ENCODE data around the gene FIG4. TPM values are rescaled to one million over a fixed set of nuclear protein-coding genes. Genes with fewer than 3 reads are reported as not detected.
"Not testable (repeated sequence)": the region's sequence is repeated elsewhere in the genome, so short reads cannot be mapped to it uniquely, and the experiment has no call there.

The FIG4 gene
- total RNA-seq, 1 experiment from 2014 or later = 5.7 TPM

DNA sequence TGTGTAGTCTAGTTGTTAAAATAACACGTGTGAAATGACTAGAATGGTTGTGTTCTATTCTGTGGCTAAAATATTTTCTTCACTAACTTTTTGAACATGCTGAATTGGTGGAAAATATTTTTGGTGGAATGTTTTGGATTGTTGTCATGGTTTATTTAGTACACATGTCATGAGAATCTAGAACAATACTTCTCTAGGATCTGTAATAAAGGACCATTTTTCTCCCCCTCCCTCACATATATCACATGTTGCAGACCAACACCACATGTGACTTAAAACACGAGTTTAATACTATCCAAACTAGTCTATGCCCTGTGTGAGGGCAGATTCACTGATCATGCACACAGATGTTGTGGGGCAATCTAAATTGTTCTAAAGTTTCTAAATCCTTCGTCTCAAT, 29.2 kb downstream of the FIG4 start:
- ATAC-seq = no peak
- H2AFZ ChIP-seq (ENCODE audit: low read length) = no peak overlapping the region
- intact Hi-C loops (cut with micrococcal nuclease) = no loop called here

DNA sequence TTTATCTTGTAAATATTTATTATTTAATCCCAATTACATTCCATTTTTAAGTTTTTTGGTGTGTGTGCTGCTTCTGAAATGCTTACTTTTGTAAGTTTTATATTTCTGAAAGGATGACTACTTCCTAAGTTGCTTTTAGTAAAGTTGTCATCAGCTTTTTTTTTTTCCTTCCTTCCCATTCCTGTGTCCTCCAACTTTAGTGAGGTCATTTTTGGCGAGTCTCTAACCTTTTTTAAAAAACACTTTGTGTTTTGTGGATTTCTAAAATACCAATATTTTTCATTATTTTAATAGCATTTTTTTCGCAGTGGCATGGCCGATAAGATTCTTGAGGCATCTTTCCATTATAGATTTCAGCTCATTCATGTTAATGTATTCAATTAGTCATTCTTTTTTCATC, 30.9 kb downstream of the FIG4 start:
- BruUV-seq (replicated peaks) = no TSS peak
- H3K79me2 ChIP-seq (ENCODE audit: low read length) = no peaks in the 10 kb centered on the region
- H3K27me3 ChIP-seq (ENCODE audit: low read length) = no peaks in the 10 kb centered on the region
- H3K36me3 ChIP-seq (ENCODE audit: low read depth, low read length) = no peaks in the 10 kb centered on the region
- no peaks in the 10 kb centered on the region for H4K20me1 ChIP-seq (ENCODE audit: low read length)
- no peak overlapping the region for H3K27ac ChIP-seq (ENCODE audit: low read length)
- H3F3A ChIP-seq (ENCODE audit: low read length, unreplicated experiment) = no peaks in the 10 kb centered on the region
- H3K4me1 ChIP-seq (ENCODE audit: insufficient read depth, low read length) = no peaks in the 10 kb centered on the region
- DNase-seq = no peak
- H3K9ac ChIP-seq (ENCODE audit: low read length) = no peak overlapping the region
- no peak overlapping the region for H3K4me3 ChIP-seq (ENCODE audit: low read length)
- ChIA-PET CTCF (no interaction called here), POLR2A (ENCODE audit: unreplicated experiment) (no interaction called here)
- ATAC-seq = no peak
- no peaks in the 10 kb centered on the region for H3K9me2 ChIP-seq (replicated peaks; ENCODE audit: low read length)
- TF ChIP-seq, protein P1, sequence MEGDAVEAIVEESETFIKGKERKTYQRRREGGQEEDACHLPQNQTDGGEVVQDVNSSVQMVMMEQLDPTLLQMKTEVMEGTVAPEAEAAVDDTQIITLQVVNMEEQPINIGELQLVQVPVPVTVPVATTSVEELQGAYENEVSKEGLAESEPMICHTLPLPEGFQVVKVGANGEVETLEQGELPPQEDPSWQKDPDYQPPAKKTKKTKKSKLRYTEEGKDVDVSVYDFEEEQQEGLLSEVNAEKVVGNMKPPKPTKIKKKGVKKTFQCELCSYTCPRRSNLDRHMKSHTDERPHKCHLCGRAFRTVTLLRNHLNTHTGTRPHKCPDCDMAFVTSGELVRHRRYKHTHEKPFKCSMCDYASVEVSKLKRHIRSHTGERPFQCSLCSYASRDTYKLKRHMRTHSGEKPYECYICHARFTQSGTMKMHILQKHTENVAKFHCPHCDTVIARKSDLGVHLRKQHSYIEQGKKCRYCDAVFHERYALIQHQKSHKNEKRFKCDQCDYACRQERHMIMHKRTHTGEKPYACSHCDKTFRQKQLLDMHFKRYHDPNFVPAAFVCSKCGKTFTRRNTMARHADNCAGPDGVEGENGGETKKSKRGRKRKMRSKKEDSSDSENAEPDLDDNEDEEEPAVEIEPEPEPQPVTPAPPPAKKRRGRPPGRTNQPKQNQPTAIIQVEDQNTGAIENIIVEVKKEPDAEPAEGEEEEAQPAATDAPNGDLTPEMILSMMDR (conservative IDR thresholded peaks at IDR 0.05; ENCODE audit: low read depth, low read length) = no peak
- TF ChIP-seq EZH2 (IDR thresholded peaks at IDR 0.05; ENCODE audit: low read length, unreplicated experiment) = no peak
- no peak for TF ChIP-seq EZH2phosphoT487 (IDR thresholded peaks at IDR 0.05; ENCODE audit: borderline replicate concordance, low read length)
- no peak overlapping the region for H3K4me2 ChIP-seq (ENCODE audit: low read length)
- no peak overlapping the region for H2AFZ ChIP-seq (ENCODE audit: low read length)
- no peaks in the 10 kb centered on the region for H3K9me3 ChIP-seq (ENCODE audit: low read length)
- intact Hi-C loops (cut with micrococcal nuclease) = no loop called here

More for the DNA sequence above, 29.2 kb downstream of the FIG4 start:
- H3K9ac ChIP-seq (ENCODE audit: low read length) = no peak overlapping the region
- H3K79me2 ChIP-seq (ENCODE audit: low read length) = no peaks in the 10 kb centered on the region
- no peaks in the 10 kb centered on the region for H3K9me3 ChIP-seq (ENCODE audit: low read length)
- CTCF ChIA-PET = interaction anchor here (0.5 kb wide), 1 partner anchor 40 kb away, joined by 3 read pairs; no protein-coding TSS in a partner anchor
- no peak overlapping the region for H3K4me3 ChIP-seq (ENCODE audit: low read length)
- TF ChIP-seq, protein P1 (conservative IDR thresholded peaks at IDR 0.05; ENCODE audit: low read depth, low read length) = no peak
- no peak for TF ChIP-seq EZH2phosphoT487 (IDR thresholded peaks at IDR 0.05; ENCODE audit: borderline replicate concordance, low read length)
- TF ChIP-seq EZH2 (IDR thresholded peaks at IDR 0.05; ENCODE audit: low read length, unreplicated experiment) = no peak
- no peaks in the 10 kb centered on the region for H3K27me3 ChIP-seq (ENCODE audit: low read length)
- H3K4me2 ChIP-seq (ENCODE audit: low read length) = no peak overlapping the region
- no peaks in the 10 kb centered on the region for H3F3A ChIP-seq (ENCODE audit: low read length, unreplicated experiment)
- H3K4me1 ChIP-seq (ENCODE audit: insufficient read depth, low read length) = no peaks in the 10 kb centered on the region
- H4K20me1 ChIP-seq (ENCODE audit: low read length) = no peaks in the 10 kb centered on the region
- DNase-seq = no peak
- BruUV-seq (replicated peaks) = no TSS peak
- POLR2A ChIA-PET (ENCODE audit: unreplicated experiment) = no interaction called here
- no peaks in the 10 kb centered on the region for H3K36me3 ChIP-seq (ENCODE audit: low read depth, low read length)
- H3K9me2 ChIP-seq (replicated peaks; ENCODE audit: low read length) = no peaks in the 10 kb centered on the region
- no peak overlapping the region for H3K27ac ChIP-seq (ENCODE audit: low read length)

DNA sequence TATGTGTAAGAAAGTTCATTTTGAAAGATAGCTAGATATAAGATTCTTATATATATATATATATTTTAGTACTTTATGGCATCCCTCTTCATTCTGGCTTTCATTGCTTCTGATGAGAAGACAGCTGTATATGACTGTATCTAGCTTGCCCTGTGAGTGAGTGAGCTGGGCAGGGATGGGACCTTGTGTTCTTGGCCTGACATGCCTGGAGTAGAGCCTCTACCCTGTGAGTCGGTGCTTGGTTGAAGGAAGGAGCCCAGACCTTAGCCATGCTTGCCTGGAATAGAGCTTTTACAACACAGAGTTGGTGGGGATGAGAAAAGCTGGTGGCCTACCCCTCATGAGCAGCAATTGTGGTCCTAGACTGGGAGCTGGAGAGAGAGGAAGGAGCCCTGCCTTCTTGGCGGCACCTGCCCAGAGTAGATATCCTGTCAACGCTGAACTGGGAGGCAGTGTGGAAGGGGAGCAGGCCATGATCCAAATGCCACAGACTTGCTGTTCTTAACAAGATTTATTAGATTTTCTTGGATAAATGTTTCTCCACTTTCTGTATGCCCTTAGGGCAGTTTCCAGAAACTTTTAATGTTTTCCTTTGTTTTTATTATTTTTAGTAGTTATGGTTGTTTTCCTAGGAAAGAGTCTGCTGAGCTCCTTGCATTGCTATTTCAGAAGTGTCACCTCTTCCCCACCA, 31.6 kb downstream of the FIG4 start:
- CTCF ChIA-PET = no interaction called here
- TF ChIP-seq EZH2phosphoT487 (IDR thresholded peaks at IDR 0.05; ENCODE audit: borderline replicate concordance, low read length) = no peak
- TF ChIP-seq, protein P1 (conservative IDR thresholded peaks at IDR 0.05; ENCODE audit: low read depth, low read length) = no peak
- no peak for TF ChIP-seq EZH2 (IDR thresholded peaks at IDR 0.05; ENCODE audit: low read length, unreplicated experiment)
- no peaks in the 10 kb centered on the region for H4K20me1 ChIP-seq (ENCODE audit: low read length)

DNA sequence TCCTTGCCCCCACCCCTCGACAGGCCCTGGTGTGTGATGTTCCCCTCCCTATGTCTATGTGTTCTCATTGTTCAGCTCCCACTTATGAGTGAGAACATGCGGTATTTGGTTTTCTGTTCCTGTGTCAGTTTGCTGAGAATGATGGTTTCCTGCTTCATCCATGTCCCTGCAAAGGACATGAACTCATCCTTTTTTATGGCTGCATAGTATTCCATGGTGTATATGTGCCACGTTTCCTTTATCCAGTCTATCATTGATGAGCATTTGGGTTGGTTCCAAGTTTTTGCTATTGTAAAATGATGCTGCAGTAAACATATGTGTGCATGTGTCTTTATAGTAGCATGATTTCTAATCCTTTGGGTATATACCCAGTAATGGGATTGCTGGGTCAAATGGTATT, 34.2 kb downstream of the FIG4 start:
- CTCF ChIA-PET; H4K20me1 ChIP-seq (ENCODE audit: low read length); H3K27me3 ChIP-seq (ENCODE audit: low read length); BruUV-seq (replicated peaks); H2AFZ ChIP-seq (ENCODE audit: low read length); H3K9me2 ChIP-seq (replicated peaks; ENCODE audit: low read length); H3K4me2 ChIP-seq (ENCODE audit: low read length); H3K4me3 ChIP-seq (ENCODE audit: low read length); H3K4me1 ChIP-seq (ENCODE audit: insufficient read depth, low read length); H3K27ac ChIP-seq (ENCODE audit: low read length); H3K79me2 ChIP-seq (ENCODE audit: low read length); H3K9me3 ChIP-seq (ENCODE audit: low read length); intact Hi-C loops (cut with micrococcal nuclease); ATAC-seq; POLR2A ChIA-PET (ENCODE audit: unreplicated experiment); H3F3A ChIP-seq (ENCODE audit: low read length, unreplicated experiment); H3K36me3 ChIP-seq (ENCODE audit: low read depth, low read length); DNase-seq; H3K9ac ChIP-seq (ENCODE audit: low read length): not testable (repeated sequence)

More for the DNA sequence above, 31.6 kb downstream of the FIG4 start:
- H3F3A ChIP-seq (ENCODE audit: low read length, unreplicated experiment) = no peaks in the 10 kb centered on the region
- H2AFZ ChIP-seq (ENCODE audit: low read length) = no peak overlapping the region
- H3K4me2 ChIP-seq (ENCODE audit: low read length) = no peak overlapping the region
- H3K79me2 ChIP-seq (ENCODE audit: low read length) = no peaks in the 10 kb centered on the region
- no peak overlapping the region for H3K4me3 ChIP-seq (ENCODE audit: low read length)
- H3K9me3 ChIP-seq (ENCODE audit: low read length) = no peaks in the 10 kb centered on the region
- no peak for DNase-seq
- no peaks in the 10 kb centered on the region for H3K36me3 ChIP-seq (ENCODE audit: low read depth, low read length)
- no peak overlapping the region for H3K27ac ChIP-seq (ENCODE audit: low read length)
- no peaks in the 10 kb centered on the region for H3K4me1 ChIP-seq (ENCODE audit: insufficient read depth, low read length)
- H3K9me2 ChIP-seq (replicated peaks; ENCODE audit: low read length) = no peaks in the 10 kb centered on the region
- POLR2A ChIA-PET (ENCODE audit: unreplicated experiment) = no interaction called here
- H3K27me3 ChIP-seq (ENCODE audit: low read length) = no peaks in the 10 kb centered on the region
- ATAC-seq = no peak
- no peak overlapping the region for H3K9ac ChIP-seq (ENCODE audit: low read length)
- no TSS peak for BruUV-seq (replicated peaks)
- intact Hi-C loops (cut with micrococcal nuclease) = no loop called here

All from PC-3 (cell line).